Medulla oblongata (tissue), 1 donor: ENCODE results near the gene EI24.
A peak's percentile ranks its signal among the peaks of the same experiment; 100 is the strongest.

ENCODE experiments used
- DNase-seq: peaks from one replicate; pipeline ENCODE4 v3.0.0-alpha.2; 2015; ENCODE audit errors: extremely low spot score

EI24 gene

DNA sequence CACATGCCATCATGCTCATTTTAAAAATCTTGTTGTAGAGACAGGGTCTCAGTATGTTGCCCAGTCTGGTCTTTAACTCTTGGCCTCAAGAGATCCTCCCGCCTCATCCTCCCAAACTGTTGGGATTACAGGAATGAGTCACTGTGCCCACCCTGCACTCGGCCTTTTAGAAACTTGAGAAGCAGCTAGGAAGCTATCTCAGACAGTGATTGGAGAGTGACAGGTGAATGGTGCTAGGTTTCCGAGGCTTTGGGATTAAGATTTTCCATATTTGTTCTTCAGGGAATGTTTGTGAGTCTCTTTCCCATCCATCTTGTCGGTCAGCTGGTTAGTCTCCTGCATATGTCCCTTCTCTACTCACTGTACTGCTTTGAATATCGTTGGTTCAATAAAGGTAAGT lies 10.5 kb downstream of the EI24 start:
- no peak for DNase-seq

GRCh38 chr11:125583496-125583895 lies 14.2 kb downstream of the EI24 start:
- peak; percentile 53 for DNase-seq

- no peak for DNase-seq
These were observed 16.2 kb downstream of the EI24 start for GRCh38 chr11:125585487-125585886.

- DNase-seq = no peak
These were observed 17.3 kb downstream of the EI24 start for GRCh38 chr11:125586623-125587022.

DNA sequence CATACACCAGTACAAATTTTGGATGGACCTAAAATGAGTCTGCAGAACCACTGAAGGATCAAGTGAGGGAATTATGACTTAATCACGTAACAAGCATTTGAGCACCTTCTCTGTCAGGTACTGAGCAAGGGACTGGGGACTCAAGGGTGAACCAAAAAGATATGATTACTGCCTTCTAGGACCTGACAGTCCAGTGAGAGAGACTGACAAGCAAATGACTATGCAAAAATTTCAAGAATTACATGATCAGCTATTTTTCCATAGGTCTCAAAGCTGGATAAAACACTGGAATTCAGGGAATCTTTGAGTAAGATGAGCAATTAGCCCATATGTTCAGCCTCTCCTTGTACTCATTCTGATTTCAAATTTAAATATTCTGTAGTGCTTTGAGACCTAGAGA lies 18.2 kb downstream of the EI24 start:
- no peak for DNase-seq

GRCh38 chr11:125588505-125588904 lies 19.2 kb downstream of the EI24 start:
- DNase-seq = no peak

DNA sequence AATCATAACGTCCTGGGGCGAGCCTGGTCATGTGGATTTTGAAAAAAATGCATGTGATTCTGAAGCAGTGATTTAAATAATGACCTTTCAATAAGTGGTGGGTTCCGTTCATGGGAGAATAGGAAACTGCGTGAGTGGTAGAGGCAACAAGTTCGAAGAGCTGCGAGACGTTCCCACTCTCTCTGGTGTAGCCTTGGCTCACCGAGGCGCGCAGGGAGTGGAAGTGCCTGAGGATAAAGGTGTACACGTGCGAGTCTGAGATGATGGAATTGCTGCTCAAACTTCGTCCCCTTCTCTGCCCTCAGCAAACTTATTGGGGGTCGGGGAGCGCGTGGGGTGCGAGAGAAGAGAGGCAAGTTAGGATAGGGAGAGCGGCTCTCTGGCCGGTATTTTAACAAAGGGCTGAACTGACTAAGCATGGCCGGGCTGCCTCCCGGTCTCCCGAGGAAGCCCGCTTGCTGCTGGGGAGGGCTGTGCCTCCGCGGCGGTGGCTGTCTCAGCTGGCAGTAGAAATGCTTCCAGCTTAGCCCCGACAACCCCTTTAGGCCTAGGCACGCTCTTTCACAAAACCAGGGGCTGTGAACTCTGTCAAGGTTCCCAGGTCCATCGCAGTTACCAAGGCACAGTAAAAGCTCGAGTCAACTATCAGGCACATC lies 22.5 kb downstream of the EI24 start:
- peak; percentile 38 for DNase-seq

DNA sequence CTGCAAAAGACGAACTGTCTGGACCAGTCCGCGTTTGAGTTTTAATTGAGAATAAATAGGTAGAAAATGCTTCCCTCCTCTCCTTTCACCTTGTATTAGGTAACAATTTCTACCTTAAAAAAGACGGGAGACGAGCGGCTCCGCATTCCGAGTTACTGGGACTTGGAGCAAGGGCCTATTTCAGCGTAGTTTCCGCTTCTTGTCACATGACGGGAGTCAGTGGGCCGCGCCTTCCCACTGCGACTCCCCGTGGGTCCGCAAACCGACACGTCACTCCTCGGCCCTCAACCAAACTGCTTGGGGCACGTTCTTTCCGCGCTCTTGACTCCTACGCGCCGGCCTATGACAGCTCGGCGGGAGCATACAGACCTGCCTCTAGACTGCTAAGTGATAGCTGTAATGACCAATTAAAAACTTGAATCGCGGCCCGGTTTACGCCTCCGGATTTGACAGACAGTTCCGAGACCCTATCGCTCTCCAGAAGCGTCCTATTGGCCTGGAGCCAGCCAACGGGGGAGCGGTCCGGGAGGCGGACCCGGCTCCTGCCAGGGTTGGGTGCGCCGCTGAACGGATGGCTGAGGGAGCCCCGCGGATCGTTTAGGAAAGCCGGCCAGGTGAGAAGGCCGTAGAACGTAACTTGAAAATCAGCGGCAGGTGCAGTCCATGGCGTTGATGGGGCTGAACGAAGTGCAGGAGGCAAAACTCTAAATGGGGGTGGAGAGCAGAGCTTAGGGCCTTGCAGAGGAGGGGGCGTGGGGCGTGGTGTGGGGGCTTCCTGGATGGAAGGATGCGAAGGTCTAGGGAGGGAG lies 23.2 kb downstream of the EI24 start, which contains the start of gene STT3A:
STT3A (plus strand) TSS at position 548 of the 809 bp plus-strand sequence. CDS start 3,064 bp downstream, outside the sequence.
- DNase-seq = peak; percentile 100

- DNase-seq = no peak
These were observed 24.0 kb downstream of the EI24 start for GRCh38 chr11:125593114-125593820.

- DNase-seq = no peak
These were observed 25.7 kb downstream of the EI24 start for GRCh38 chr11:125594958-125595357.

DNA sequence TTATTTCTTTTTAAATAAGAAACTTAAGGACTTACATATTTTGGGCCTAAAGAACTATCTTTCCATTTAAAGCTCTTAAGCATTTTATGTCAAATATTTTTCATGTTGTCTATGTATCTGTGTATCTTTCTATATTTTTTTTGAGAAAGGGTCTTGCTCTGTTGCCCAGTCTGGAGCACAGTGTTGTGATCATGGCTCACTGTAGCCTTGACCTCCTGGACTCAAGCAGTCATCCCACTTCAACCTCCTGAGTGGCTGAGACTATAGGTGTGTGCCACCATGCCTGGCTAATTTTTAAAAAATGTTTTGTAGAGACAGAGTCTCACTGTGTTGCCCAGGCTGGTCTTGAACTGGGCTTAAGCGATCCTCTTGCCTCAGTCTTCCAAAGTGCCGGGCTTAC lies 31.4 kb downstream of the EI24 start:
- DNase-seq = no peak

DNA sequence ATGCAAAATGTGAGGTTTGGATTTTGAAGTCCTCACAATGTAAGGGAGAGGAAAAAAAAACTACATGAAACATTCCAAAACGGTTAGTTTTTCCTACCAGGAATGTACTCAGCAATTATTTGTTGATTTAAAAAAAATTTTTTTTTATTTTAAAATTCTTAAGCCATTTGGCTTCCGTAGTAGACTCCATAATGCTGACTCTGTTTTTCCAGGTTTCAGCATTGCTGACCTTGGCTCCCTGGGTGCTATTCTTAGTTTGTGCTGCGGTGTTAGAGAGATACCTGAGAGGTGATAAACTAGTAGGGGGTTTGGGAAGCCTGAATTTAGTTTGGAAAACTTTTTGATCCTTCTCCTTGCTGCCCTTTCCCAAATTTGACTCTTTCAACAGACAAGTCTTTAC lies 33.9 kb downstream of the EI24 start:
- DNase-seq = no peak

GRCh38 chr11:125605417-125605816 lies 36.1 kb downstream of the EI24 start:
- no peak for DNase-seq

- DNase-seq = no peak
These were observed 40.3 kb downstream of the EI24 start for GRCh38 chr11:125609545-125609944.

DNA sequence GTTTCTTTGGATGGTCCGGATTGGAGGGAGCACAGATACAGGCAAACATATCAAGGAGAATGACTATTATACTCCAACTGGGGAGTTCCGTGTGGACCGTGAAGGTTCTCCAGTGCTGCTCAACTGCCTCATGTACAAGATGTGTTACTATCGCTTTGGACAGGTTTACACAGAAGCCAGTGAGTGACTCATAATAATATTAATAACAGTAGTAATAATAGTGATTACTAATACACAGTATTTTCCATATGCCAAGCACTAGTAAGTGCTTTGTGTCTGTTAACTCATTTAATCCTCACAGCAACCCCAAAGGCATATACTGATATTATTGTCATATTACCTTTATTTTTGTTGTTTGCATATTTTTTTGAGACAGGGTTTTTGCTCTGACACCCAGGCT lies 49.1 kb downstream of the EI24 start:
- no peak for DNase-seq

GRCh38 chr11:125621995-125622394 lies 52.7 kb downstream of the EI24 start:
- DNase-seq = no peak

- no peak for DNase-seq
These were observed 53.8 kb downstream of the EI24 start for GRCh38 chr11:125623064-125623463.

GRCh38 chr11:125624756-125625213 lies 55.5 kb downstream of the EI24 start, which contains the start of gene CHEK1:
Gene CHEK1, plus strand, starts transcription at chr11:125625163. Its CDS starts 1,606 bp downstream, at chr11:125626769.
- no peak for DNase-seq

GRCh38 chr11:125625225-125625629 lies 56.0 kb downstream of the EI24 start:
- no peak for DNase-seq

DNA sequence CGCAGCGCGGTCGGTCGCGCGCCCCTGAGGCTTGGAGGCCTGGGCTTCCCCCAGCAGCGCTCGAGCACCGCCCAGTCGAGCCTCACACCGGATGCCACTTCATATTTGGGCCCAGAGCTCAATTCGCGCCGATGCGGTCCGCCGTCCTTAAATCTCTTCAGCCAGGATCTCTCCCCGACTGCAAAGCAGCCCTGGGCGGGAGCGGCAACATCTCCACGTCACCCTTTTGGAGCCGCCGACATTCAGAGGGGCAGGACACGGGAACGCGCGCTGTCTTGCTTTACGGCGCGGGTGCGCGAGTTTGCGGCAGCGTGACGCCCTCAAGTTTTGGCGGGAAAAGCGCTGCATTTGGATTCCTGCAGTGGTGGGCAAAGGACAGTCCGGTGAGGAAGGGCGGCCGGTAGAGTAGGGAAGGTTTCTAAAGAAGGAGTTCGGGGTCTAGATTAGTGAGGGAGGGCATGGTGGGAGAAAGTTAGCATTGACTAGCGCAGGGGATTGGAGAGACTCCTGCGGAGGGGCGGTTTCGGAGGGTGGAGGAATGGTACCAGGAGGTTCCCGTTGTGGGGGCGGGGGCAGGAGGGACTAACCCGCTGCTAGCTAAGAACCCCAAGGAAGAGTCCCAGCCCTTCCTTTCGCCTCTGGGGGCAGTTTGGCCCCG lies 56.5 kb downstream of the EI24 start:
- peak; percentile 87 for DNase-seq

DNA sequence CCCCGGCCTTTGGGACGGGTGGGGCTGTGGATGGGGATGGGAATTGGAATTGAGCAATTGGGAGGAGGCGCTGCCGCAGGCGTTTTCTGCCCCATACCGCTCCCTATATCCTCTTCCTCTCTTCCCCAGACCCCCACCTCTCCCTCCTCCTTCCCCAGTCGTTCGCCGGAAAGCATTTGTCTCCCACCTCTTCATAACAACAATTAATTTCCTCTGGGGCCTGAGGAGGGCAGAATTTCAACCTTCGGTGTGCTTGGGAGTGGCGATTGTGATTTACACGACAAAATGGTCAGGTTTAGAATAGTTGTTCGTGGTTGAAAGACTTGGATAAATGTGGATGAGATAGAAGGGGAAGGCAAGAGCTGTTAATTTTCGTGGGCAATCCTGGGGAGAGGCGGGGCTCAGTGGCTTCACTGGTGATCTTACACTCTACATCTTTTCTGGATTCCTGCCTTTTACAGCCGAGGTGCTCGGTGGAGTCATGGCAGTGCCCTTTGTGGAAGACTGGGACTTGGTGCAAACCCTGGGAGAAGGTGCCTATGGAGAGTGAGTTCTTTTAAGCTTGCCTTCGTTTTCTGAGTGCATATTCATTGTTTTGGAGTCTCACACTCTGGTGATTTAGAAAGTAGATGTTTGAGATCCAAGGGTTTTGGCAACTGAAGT lies 57.1 kb downstream of the EI24 start:
- peak; percentile 35 for DNase-seq
